ENCODE data around the gene RASSF1.

RASSF1 gene

GRCh38 chr3:50299929-50300680 lies 40.5 kb downstream of the RASSF1 start:
- DNase-seq (ENCODE audit: low read depth in 2 of 2): no peak

GRCh38 chr3:50299638-50299928 lies 41.1 kb downstream of the RASSF1 start:
- no peak for DNase-seq (ENCODE audit: low read depth in 2 of 2)

GRCh38 chr3:50298836-50299637 lies 41.6 kb downstream of the RASSF1 start, which contains the start of the genes HYAL3 and NAA80:
HYAL3 (minus strand) TSS chr3:50299405; CDS start chr3:50295602, 3,803 bp downstream.
NAA80 (minus strand) TSS chr3:50299405; CDS start chr3:50297463, 1,942 bp downstream.
- peak; percentile 98 for DNase-seq (ENCODE audit: low read depth in 2 of 2)

GRCh38 chr3:50297896-50298725 lies 42.5 kb downstream of the RASSF1 start:
- DNase-seq (ENCODE audit: low read depth in 2 of 2): no peak

GRCh38 chr3:50297384-50297775 lies 43.3 kb downstream of the RASSF1 start:
- DNase-seq (ENCODE audit: low read depth in 2 of 2): no peak

- no peak for DNase-seq (ENCODE audit: low read depth in 2 of 2)
Measured at GRCh38 chr3:50296721-50297383, 43.8 kb downstream of the RASSF1 start.

- DNase-seq (ENCODE audit: low read depth in 2 of 2): no peak
Measured at GRCh38 chr3:50295553-50296431, 44.8 kb downstream of the RASSF1 start.

- DNase-seq (ENCODE audit: low read depth in 2 of 2): no peak
Measured at GRCh38 chr3:50294492-50295403, 45.9 kb downstream of the RASSF1 start.

- no peak for DNase-seq (ENCODE audit: low read depth in 2 of 2)
Measured at GRCh38 chr3:50294089-50294488, 46.5 kb downstream of the RASSF1 start.

GRCh38 chr3:50293079-50293801 lies 47.4 kb downstream of the RASSF1 start:
- DNase-seq (ENCODE audit: low read depth in 2 of 2): no peak

- peak; percentile 90 to 91 for DNase-seq (ENCODE audit: low read depth in 2 of 2)
Measured at GRCh38 chr3:50292159-50293078, 48.2 kb downstream of the RASSF1 start, which contains the start of gene IFRD2. IFRD2 (minus strand) TSS chr3:50292429; CDS start chr3:50292274, 155 bp downstream.

GRCh38 chr3:50290161-50290641 lies 50.4 kb downstream of the RASSF1 start:
- no peak for DNase-seq (ENCODE audit: low read depth in 2 of 2)

- no peak for DNase-seq (ENCODE audit: low read depth in 2 of 2)
Measured at GRCh38 chr3:50289130-50289529, 51.5 kb downstream of the RASSF1 start.

GRCh38 chr3:50288387-50289007 lies 52.1 kb downstream of the RASSF1 start:
- no peak for DNase-seq (ENCODE audit: low read depth in 2 of 2)

- DNase-seq (ENCODE audit: low read depth in 2 of 2): no peak
Measured at GRCh38 chr3:50287262-50287661, 53.4 kb downstream of the RASSF1 start.

GRCh38 chr3:50286322-50287227 lies 54.1 kb downstream of the RASSF1 start:
- no peak for DNase-seq (ENCODE audit: low read depth in 2 of 2)
